Measurements from ENCODE around the gene STEAP3.

STEAP3 gene

GRCh38 chr2:119227346-119227745 is 3.7 kb downstream of the STEAP3 start:
- Histone ChIP-seq H3K9me3 (ENCODE audit: insufficient read depth, low read depth, low read length) (no peaks in the 10 kb centered on the region), H3K4me2 (ENCODE audit: low read length) (no peak overlapping the region), H3K36me3 (ENCODE audit: control insufficient read depth in 1 of 2, insufficient read depth in 2 of 2, low read length in 2 of 2) (no peaks in the 10 kb centered on the region), H4K12ac (ENCODE audit: low read depth, low read length) (no peak overlapping the region), H3K27me3 (ENCODE audit: insufficient read depth, low read length) (peaks cover 4% of the 10 kb centered on the region), H3K79me1 (ENCODE audit: low read length) (peaks cover 9% of the 10 kb centered on the region), H3K4me1 (ENCODE audit: control insufficient read depth in 1 of 2, insufficient read depth in 2 of 2, low read length in 2 of 2) (peaks cover 4 to 13% of the 10 kb centered on the region in 2 experiments), H3K79me2 (ENCODE audit: control insufficient read depth, insufficient read depth, low read length, poor library complexity) (peaks cover 2% of the 10 kb centered on the region), H3K9ac (ENCODE audit: low read length) (no peak overlapping the region), H3K4me3 (ENCODE audit: low read depth, low read length) (no peak overlapping the region), H3K4ac (ENCODE audit: low read depth, low read length) (no peak overlapping the region), H3K14ac (ENCODE audit: low read length) (no peak overlapping the region), H2AK5ac (ENCODE audit: low read length) (no peak overlapping the region), H3K23ac (ENCODE audit: low read length) (no peak overlapping the region), H3K27ac (ENCODE audit: low read depth, low read length) (no peak overlapping the region), H2BK12ac (ENCODE audit: low read length) (no peak overlapping the region), H3K18ac (ENCODE audit: low read length) (no peak overlapping the region), H2BK120ac (ENCODE audit: insufficient read depth, low read length, poor library complexity) (no peak overlapping the region), H2AFZ (ENCODE audit: insufficient read depth, low read length, poor library complexity) (no peak overlapping the region), H4K91ac (ENCODE audit: low read depth, low read length) (no peak overlapping the region), H4K8ac (ENCODE audit: low read depth, low read length) (no peak overlapping the region), H2BK5ac (ENCODE audit: low read depth, low read length, poor library complexity) (no peak overlapping the region)
- no peak for DNase-seq
- WGBS (ENCODE audit: extremely low coverage, insufficient coverage, insufficient read length) = no CpG with 5 or more reads among the region's 12 CpGs

GRCh38 chr2:119228136-119228535 is 4.5 kb downstream of the STEAP3 start:
- Histone ChIP-seq H2BK5ac (ENCODE audit: low read depth, low read length, poor library complexity) (no peak overlapping the region), H3K4me2 (ENCODE audit: low read length) (no peak overlapping the region), H3K9ac (ENCODE audit: low read length) (no peak overlapping the region), H3K36me3 (ENCODE audit: control insufficient read depth in 1 of 2, insufficient read depth in 2 of 2, low read length in 2 of 2) (no peaks in the 10 kb centered on the region), H3K4me1 (ENCODE audit: control insufficient read depth in 1 of 2, insufficient read depth in 2 of 2, low read length in 2 of 2) (peaks cover 4 to 12% of the 10 kb centered on the region in 2 experiments), H3K23ac (ENCODE audit: low read length) (no peak overlapping the region), H4K8ac (ENCODE audit: low read depth, low read length) (no peak overlapping the region), H3K14ac (ENCODE audit: low read length) (no peak overlapping the region), H3K79me1 (ENCODE audit: low read length) (peaks cover 8% of the 10 kb centered on the region), H3K79me2 (ENCODE audit: control insufficient read depth, insufficient read depth, low read length, poor library complexity) (peaks cover 2% of the 10 kb centered on the region), H3K4ac (ENCODE audit: low read depth, low read length) (no peak overlapping the region), H2BK12ac (ENCODE audit: low read length) (no peak overlapping the region), H3K27ac (ENCODE audit: low read depth, low read length) (no peak overlapping the region), H2BK120ac (ENCODE audit: insufficient read depth, low read length, poor library complexity) (no peak overlapping the region), H3K4me3 (ENCODE audit: low read depth, low read length) (no peak overlapping the region), H4K12ac (ENCODE audit: low read depth, low read length) (no peak overlapping the region), H2AFZ (ENCODE audit: insufficient read depth, low read length, poor library complexity) (no peak overlapping the region), H4K91ac (ENCODE audit: low read depth, low read length) (no peak overlapping the region), H2AK5ac (ENCODE audit: low read length) (no peak overlapping the region), H3K18ac (ENCODE audit: low read length) (no peak overlapping the region), H3K27me3 (ENCODE audit: insufficient read depth, low read length) (peaks cover 4% of the 10 kb centered on the region), H3K9me3 (ENCODE audit: insufficient read depth, low read depth, low read length) (no peaks in the 10 kb centered on the region)
- no CpG with 5 or more reads among the region's 5 CpGs for WGBS (ENCODE audit: extremely low coverage, insufficient coverage, insufficient read length)
- no peak for DNase-seq

- Histone ChIP-seq H3K27ac (ENCODE audit: low read depth, low read length) (no peak overlapping the region), H3K4me1 (ENCODE audit: control insufficient read depth in 1 of 2, insufficient read depth in 2 of 2, low read length in 2 of 2) (peaks cover 4 to 6% of the 10 kb centered on the region in 2 experiments), H3K18ac (ENCODE audit: low read length) (no peak overlapping the region), H3K14ac (ENCODE audit: low read length) (no peak overlapping the region), H4K91ac (ENCODE audit: low read depth, low read length) (no peak overlapping the region), H3K4me3 (ENCODE audit: low read depth, low read length) (no peak overlapping the region), H3K9ac (ENCODE audit: low read length) (no peak overlapping the region), H3K4ac (ENCODE audit: low read depth, low read length) (no peak overlapping the region), H3K79me1 (ENCODE audit: low read length) (peaks cover 2% of the 10 kb centered on the region), H4K12ac (ENCODE audit: low read depth, low read length) (no peak overlapping the region), H3K23ac (ENCODE audit: low read length) (no peak overlapping the region), H2AFZ (ENCODE audit: insufficient read depth, low read length, poor library complexity) (no peak overlapping the region), H2BK120ac (ENCODE audit: insufficient read depth, low read length, poor library complexity) (no peak overlapping the region), H3K79me2 (ENCODE audit: control insufficient read depth, insufficient read depth, low read length, poor library complexity) (no peaks in the 10 kb centered on the region), H2BK12ac (ENCODE audit: low read length) (no peak overlapping the region), H2BK5ac (ENCODE audit: low read depth, low read length, poor library complexity) (no peak overlapping the region), H2AK5ac (ENCODE audit: low read length) (no peak overlapping the region), H3K4me2 (ENCODE audit: low read length) (no peak overlapping the region), H4K8ac (ENCODE audit: low read depth, low read length) (no peak overlapping the region), H3K9me3 (ENCODE audit: insufficient read depth, low read depth, low read length) (peaks cover under 1% of the 10 kb centered on the region), H3K36me3 (ENCODE audit: control insufficient read depth in 1 of 2, insufficient read depth in 2 of 2, low read length in 2 of 2) (no peaks in the 10 kb centered on the region), H3K27me3 (ENCODE audit: insufficient read depth, low read length) (peaks cover 4% of the 10 kb centered on the region)
- no peak for DNase-seq
- no CpG with 5 or more reads among the region's 7 CpGs for WGBS (ENCODE audit: extremely low coverage, insufficient coverage, insufficient read length)
Observed at GRCh38 chr2:119228964-119229363, 5.3 kb downstream of the STEAP3 start.

GRCh38 chr2:119229716-119230115 is 6.1 kb downstream of the STEAP3 start:
- no peak overlapping the region for H4K91ac ChIP-seq (ENCODE audit: low read depth, low read length)
- no peak overlapping the region for H4K12ac ChIP-seq (ENCODE audit: low read depth, low read length)
- no peak overlapping the region for H3K9ac ChIP-seq (ENCODE audit: low read length)
- no peak overlapping the region for H3K4me2 ChIP-seq (ENCODE audit: low read length)
- H2BK5ac ChIP-seq (ENCODE audit: low read depth, low read length, poor library complexity) = no peak overlapping the region
- H3K79me2 ChIP-seq (ENCODE audit: control insufficient read depth, insufficient read depth, low read length, poor library complexity) = no peaks in the 10 kb centered on the region
- H3K79me1 ChIP-seq (ENCODE audit: low read length) = no peaks in the 10 kb centered on the region
- H3K9me3 ChIP-seq (ENCODE audit: insufficient read depth, low read depth, low read length) = peaks cover 3% of the 10 kb centered on the region
- H3K36me3 ChIP-seq (ENCODE audit: control insufficient read depth in 1 of 2, insufficient read depth in 2 of 2, low read length in 2 of 2) = no peaks in the 10 kb centered on the region
- no peak overlapping the region for H3K27ac ChIP-seq (ENCODE audit: low read depth, low read length)
- no peak overlapping the region for H3K23ac ChIP-seq (ENCODE audit: low read length)
- no peak overlapping the region for H2AFZ ChIP-seq (ENCODE audit: insufficient read depth, low read length, poor library complexity)
- no peak overlapping the region for H3K14ac ChIP-seq (ENCODE audit: low read length)
- no peak overlapping the region for H3K4me3 ChIP-seq (ENCODE audit: low read depth, low read length)
- no CpG with 5 or more reads among the region's 3 CpGs for WGBS (ENCODE audit: extremely low coverage, insufficient coverage, insufficient read length)
- no peak overlapping the region for H2BK120ac ChIP-seq (ENCODE audit: insufficient read depth, low read length, poor library complexity)
- H2BK12ac ChIP-seq (ENCODE audit: low read length) = no peak overlapping the region
- no peak overlapping the region for H2AK5ac ChIP-seq (ENCODE audit: low read length)
- no peaks in the 10 kb centered on the region for H3K4me1 ChIP-seq (ENCODE audit: control insufficient read depth in 1 of 2, insufficient read depth in 2 of 2, low read length in 2 of 2)
- H3K18ac ChIP-seq (ENCODE audit: low read length) = no peak overlapping the region
- no peak overlapping the region for H3K4ac ChIP-seq (ENCODE audit: low read depth, low read length)
- H3K27me3 ChIP-seq (ENCODE audit: insufficient read depth, low read length) = no peaks in the 10 kb centered on the region
- H4K8ac ChIP-seq (ENCODE audit: low read depth, low read length) = no peak overlapping the region
- peak; percentile 24 to 73 for DNase-seq
